CD4-positive, alpha-beta T cell treated with Interleukin-1 beta for 1 hour (primary cell): ENCODE measurements around the gene KCNA2.

Source experiments
- DNase-seq, 2 donors: peaks; one replicate each; pipeline ENCODE4 v3.0.0-alpha.2; 2020 to 2022

Gene KCNA2

DNA sequence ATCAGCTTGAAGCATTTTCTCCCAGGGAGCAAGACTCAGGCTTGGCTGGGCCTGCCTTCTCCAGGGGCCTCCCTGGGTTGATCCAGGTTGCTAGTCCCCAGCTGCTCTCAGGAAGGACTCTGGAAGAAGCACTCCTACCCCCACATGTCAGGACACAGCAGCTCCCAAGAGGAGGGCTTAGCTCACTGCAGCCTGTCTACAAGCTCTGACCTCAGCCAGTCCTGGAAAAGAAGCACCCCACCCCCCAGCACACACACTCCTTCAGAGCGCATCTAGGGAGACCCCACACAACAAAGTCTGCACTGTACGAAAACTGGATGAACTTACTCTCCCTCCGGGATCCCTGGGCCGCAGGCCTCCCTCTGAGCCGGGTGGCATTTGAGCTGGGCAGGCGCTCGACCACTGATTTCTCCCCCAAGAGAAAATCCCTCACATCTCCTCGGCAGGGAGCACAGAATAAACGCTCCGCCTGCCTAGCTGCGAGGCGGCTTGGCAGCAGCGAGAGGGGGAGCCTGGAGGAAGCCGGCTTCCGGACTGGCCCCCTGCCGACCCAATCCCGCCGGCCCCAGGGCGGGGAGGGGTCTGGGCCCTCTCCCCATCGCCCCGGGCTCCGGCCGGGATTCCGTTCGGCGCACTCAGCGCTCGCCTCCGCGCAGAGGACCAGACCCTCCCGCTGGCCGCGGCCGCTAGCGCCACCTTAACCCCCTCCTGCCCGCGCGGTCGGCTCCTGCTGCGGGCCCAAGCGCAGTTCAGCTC is at the start of gene KCNA2:
KCNA2 (minus strand) TSS at position 458 of the 756 bp plus-strand sequence. CDS start 1,576 bp downstream, outside the sequence.
- peak in 1 of 2 donors; percentile 8 for DNase-seq

GRCh38 chr1:110650609-110651008 is 44.5 kb upstream of the KCNA2 start:
- no peak for DNase-seq

GRCh38 chr1:110648417-110648816 is 42.3 kb upstream of the KCNA2 start:
- no peak for DNase-seq

GRCh38 chr1:110647254-110647891 is 41.2 kb upstream of the KCNA2 start:
- DNase-seq: peak in 1 of 2 donors; percentile 55

GRCh38 chr1:110645821-110646735 is 39.9 kb upstream of the KCNA2 start:
- DNase-seq: no peak

- DNase-seq: no peak
These were observed 39.1 kb upstream of the KCNA2 start for GRCh38 chr1:110645211-110645610.

DNA sequence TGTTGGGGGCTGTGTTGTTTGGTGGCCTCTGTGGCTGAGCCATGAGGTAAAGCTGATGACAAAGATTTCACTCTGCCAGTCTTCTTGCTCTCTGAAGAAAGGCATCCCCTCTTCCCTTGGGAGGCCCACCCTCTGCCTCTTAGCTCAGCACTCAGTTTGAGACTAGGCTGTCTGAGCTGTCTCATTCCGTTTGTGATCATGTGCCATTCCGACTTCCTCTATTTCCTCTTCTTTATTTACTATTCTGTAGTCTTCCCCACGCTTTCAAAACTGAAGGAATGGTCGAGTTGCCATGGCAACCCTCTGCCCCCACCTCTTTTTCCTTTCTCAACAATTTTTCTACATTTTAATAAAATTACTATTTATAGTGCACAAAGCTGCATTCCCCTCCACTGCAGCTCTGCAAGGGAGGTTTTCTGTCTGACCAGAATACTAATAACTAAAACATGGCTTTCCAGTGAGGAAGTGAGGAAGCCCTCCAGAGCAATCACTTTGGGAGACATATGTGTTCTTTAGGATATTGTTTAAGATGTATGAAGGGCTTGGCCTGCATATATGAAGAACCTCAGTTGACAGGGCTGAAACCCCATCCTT is 37.8 kb upstream of the KCNA2 start:
- peak in 1 of 2 donors; percentile 38 for DNase-seq

- peak in 1 of 2 donors; percentile 57 for DNase-seq
These were observed 33.7 kb upstream of the KCNA2 start for GRCh38 chr1:110639724-110640386.

- no peak for DNase-seq
These were observed 32.4 kb upstream of the KCNA2 start for GRCh38 chr1:110638556-110638955.

DNA sequence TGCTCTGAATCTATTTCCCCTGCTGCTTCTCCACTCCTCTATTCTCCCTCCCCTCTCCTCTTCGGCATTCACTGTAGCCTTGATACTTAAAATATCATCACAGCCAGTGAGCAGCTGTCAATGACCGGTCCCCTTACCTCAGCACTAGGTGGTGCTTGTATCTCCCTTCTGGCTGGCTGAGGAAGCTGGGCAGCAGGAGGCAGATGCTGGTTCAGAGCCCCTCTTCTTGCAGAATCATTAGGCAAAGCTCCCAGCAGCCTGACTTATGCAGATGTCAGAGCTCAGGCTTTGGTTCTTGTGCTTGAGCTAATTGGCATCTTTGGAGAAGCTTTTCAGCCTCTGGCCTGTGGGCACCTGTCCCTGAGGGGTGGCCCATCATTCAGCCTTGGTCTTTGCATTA is 31.9 kb upstream of the KCNA2 start:
- DNase-seq: no peak

DNA sequence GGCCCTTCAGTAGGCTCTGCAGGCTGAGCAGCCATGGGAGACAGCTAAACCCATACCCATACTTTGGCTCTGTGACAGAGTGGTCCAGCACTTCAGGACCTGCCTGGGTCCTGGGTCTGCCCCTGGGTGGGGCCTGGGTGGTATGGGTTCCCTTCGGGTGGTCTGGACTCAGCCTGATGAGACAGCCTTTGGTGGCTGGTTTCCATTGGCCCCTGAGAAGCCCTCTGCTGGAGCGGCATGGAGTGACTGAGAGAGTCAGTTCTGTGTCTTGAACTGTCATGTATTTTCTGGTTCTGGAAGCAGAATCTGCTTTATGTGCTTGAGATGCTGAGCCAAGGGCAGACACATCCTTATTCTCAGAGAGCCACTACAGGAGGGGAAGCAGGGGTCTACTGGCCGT is 31.3 kb upstream of the KCNA2 start:
- DNase-seq: no peak

DNA sequence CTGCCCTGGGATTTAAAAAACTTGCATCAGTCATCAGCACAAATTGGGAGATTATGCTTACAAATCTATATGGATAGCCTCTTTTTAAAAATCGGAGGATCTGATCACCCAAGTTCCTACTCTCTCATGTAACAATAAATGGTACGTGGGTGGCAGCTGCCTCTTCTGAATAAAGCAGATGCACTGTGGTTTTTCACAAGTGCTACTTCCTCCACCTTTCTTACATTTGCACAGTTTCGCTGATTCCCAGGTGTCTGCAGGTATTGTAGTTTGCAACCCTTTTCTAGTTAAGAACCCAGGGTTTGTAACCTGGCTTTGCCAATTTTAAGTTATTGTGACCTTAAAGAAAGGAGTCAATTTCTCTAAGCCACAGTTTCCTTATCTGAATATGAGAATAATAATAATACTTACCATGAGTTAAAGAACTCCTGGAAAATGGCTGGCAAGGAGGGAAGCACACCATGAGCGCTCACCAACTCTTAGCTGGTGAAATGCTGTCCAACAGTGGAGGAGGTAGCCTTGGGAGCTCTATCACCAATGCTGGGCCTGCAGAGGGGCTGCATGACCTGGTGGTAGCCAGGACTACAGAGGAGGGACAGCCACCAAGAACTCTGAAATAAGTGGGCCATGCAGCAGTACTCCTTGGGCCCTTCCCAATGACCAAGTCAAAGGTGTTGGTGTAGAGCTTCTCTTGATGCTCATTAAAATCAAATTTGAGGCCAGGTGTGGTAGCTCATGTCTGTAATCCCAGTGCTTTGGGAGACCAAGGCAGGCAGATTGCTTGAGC is 30.2 kb upstream of the KCNA2 start:
- DNase-seq: peak in 1 of 2 donors; percentile 39

DNA sequence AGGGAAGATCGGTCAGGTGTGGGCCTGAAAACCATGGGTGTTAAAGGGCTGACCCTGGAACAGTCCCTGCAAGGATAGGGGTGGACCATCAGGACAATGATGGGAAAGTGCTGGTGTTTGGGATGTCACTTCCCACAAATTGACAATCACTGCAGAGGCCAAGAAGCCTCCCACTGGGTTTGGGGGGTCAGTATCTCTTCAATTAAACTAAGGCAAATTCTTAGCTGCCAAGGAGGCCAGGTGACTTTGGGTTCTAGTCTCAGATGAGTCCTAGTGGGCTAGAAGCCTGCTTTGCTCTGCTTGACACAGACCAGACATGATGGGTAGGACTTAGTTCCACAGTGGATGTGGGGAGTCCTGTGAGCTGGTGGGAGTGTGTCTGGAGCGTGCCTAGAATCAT is 29.3 kb upstream of the KCNA2 start:
- DNase-seq: no peak

- peak; percentile 75 to 77 for DNase-seq
These were observed 28.5 kb upstream of the KCNA2 start for GRCh38 chr1:110634455-110635311.

- no peak for DNase-seq
These were observed 27.9 kb upstream of the KCNA2 start for GRCh38 chr1:110634086-110634454.

DNA sequence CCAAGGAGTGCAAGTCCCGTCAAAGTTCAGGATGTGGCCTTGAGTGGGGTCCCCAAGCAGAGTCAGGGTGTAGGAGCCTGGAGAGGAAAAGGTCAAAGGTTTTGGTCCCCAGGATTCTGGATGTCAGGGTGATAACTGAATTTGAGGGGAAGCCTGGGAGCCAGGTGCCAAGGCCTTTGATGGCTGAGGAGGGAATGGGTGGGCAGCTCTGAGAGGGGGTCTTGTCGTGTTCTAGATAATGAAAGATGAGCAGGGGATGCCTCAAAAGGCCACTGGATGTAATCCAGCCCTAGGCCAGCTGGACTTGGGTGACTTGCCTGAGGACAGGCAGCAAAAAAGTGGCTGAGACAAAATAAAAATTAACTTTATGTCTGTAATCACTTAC is 27.5 kb upstream of the KCNA2 start:
- no peak for DNase-seq

DNA sequence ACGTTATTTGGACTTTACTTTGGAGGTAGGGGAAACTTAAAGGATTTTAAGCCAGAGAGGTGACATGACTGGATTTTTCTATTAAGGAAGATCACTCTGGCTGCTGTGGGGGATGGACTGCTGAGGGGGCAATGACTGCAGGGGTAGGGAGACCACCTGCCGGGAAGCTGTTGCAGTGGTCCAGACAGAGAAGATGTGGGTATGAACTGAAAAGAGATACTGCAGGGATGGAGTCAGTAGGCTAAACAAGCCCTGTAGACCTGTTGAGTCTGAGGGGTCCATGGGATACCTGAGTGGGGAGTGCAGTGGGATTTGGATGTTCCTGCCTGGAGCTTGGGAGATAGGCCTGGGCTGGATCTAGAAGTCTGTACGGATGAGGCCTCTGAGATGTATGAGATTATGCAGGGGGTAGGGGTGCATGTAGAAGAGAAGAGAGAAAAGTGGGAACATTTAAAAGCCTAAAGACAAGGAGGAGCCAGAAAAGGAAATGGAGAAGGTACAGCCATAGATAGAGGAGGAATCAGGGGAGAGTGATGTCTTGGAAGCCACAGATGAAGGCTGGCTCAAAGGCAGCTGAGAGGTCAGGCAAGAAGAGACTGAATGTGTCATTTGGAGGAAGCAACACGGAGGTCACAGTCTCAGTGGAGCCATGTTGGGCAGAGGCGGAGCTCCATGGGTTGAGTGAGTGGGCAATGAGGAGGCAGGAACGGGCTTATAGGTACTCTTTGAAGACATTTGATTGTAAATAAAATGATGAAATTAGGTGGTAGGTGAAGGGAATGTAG is 25.9 kb upstream of the KCNA2 start:
- DNase-seq: no peak

DNA sequence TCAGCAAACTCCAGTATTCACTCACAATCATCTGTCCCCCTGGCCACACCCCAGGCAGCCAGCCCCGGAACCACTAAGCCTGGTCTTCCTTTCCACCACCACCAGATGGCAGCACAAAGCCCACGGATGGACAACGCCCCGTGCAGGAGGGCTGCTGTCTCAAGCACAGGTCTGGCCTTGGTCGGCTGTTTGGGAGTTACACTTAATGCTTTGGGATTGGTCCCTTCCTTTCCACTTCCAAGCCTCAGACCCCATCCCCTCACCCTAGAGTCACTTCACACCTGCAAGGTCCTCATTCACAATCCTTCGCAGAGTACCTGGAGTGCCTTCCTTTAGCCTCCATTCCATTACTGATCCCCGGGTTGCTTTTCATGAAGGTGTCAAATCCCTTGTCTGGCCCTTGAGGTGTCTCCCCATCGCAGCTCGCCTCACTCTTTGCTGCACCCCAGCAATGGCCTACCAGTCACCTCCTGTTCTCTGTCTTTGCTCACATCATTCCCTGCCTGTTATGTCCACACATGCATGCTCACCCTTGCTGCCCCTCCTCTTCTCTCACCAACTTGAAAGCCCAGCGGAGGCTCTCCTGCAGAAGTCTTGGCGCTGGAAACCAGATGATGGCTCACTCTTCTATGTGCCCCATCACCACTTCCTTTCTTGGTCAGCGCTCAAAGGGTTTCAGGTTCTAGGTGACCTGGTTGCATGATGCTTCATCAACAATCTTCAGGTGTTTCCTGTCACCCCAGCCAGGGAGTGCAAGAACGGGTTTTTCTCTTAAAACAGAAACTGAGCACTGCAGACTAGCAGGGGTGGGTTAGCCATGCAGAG is 24.9 kb upstream of the KCNA2 start:
- DNase-seq: peak; percentile 84 to 88
